K562 (cell line): ENCODE results near the gene SMARCA1. TPM values are rescaled to one million over a fixed set of nuclear protein-coding genes. Genes with fewer than 3 reads are reported as not detected.

ENCODE experiments used
- ATAC-seq: fragments of 200-7000 bp; cut with Tn5 transposase; 3 replicates; pipeline ENCODE4 v1.9.1; 2020; ENCODE audit warnings: moderate library complexity
- BruUV-seq: library from RNA; stranded (reverse); fragments of 400-500 nt; replicated peaks from 2 replicates; lab custom pipeline; 2021; lab: Mats Ljungman, UMichigan
- CTCF ChIA-PET: fragments of 300-600 bp; formaldehyde crosslinking; extraction: SDS; loops from one replicate; lab custom pipeline; 2021; ENCODE audit warnings: low intra/inter-chr PET ratio; lab: Yijun Ruan, JAX
- POLR2A ChIA-PET: fragments of 300-600, 350-650 bp; sonication (Branson Sonifier 250); formaldehyde crosslinking; extraction: SDS; loops from one replicate; lab custom pipeline; 2021; ENCODE audit warnings: antibody characterized with exemption, inconsistent platforms; lab: Yijun Ruan, JAX
- DNase-seq, 4 experiments: peaks; one replicate each; pipeline versions ENCODE4 v3.0.0 to v3.0.0-alpha.2; 2011 to 2018; ENCODE audit warnings: low spot score in 3 of 4, mixed read lengths in 3 of 4; ENCODE audit errors: extremely low read depth in 1 of 4
- FAIRE-seq: peaks from 2 replicates; lab custom pipeline; 2011; peaks lifted over from hg19 to GRCh38; lab: Jason Lieb, UNC
- H2AFZ ChIP-seq: 2 replicates; pipeline ENCODE4 v1.6.0; 2011; ENCODE audit warnings: low read depth, low read length, control low read depth, inconsistent platforms
- H3K27ac ChIP-seq: fragments of 200-600 bp; 3 replicates; pipeline ENCODE4 v1.8.0; 2011; ENCODE audit warnings: low read depth, mild to moderate bottlenecking, control low read depth, inconsistent platforms, low read length, moderate library complexity, mixed read lengths; ENCODE audit errors: extremely low read depth
- H3K27me3 ChIP-seq, 2 experiments: fragments of 300-600 bp in 1 of 2; 2 replicates in 1 of 2; 3 replicates in 1 of 2; pipeline versions ENCODE4 v1.6.0 to v1.8.0; 2011; ENCODE audit warnings: inconsistent platforms in 2 of 2, low read length in 2 of 2, mild to moderate bottlenecking in 1 of 2, mixed read lengths in 1 of 2, moderate library complexity in 1 of 2; ENCODE audit not compliant: control insufficient read depth in 2 of 2, insufficient read depth in 2 of 2
- H3K36me3 ChIP-seq: fragments of 300-600 bp; 3 replicates; pipeline ENCODE4 v1.8.0; 2011; ENCODE audit warnings: mild to moderate bottlenecking, low read length, inconsistent platforms; ENCODE audit not compliant: control insufficient read depth, insufficient read depth
- H3K4me1 ChIP-seq, 2 experiments: fragments of 200-600 bp in 1 of 2; replicated peaks in 1 of 2; 2 replicates in 1 of 2; 3 replicates in 1 of 2; pipeline versions ENCODE4 v1.5.1 to v1.8.0; 2011; ENCODE audit warnings: inconsistent platforms in 2 of 2, low read length in 2 of 2, mild to moderate bottlenecking in 1 of 2, mixed read lengths in 1 of 2, moderate library complexity in 1 of 2; ENCODE audit not compliant: control insufficient read depth in 2 of 2, insufficient read depth in 2 of 2
- H3K4me2 ChIP-seq: 2 replicates; pipeline ENCODE4 v1.6.1; 2011; ENCODE audit warnings: low read length, control low read depth, inconsistent platforms, mixed read lengths; ENCODE audit not compliant: insufficient read depth
- H3K4me3 ChIP-seq: fragments of 200-600 bp; sonication (generic), shearing (Covaris generic); 2 replicates; pipeline ENCODE4 v1.5.1; 2016; ENCODE audit warnings: control low read depth, inconsistent platforms
- H3K79me2 ChIP-seq: fragments of 200-600 bp; 3 replicates; pipeline ENCODE4 v1.8.0; 2011; ENCODE audit warnings: low read length, inconsistent platforms; ENCODE audit not compliant: control insufficient read depth, insufficient read depth
- H3K9ac ChIP-seq, 2 experiments: 2 replicates each; pipeline versions ENCODE4 v1.6.0 to v1.6.1; 2011; ENCODE audit warnings: low read depth in 2 of 2, low read length in 2 of 2, control low read depth in 1 of 2, inconsistent platforms in 1 of 2, mild to moderate bottlenecking in 1 of 2, mixed read lengths in 1 of 2; ENCODE audit not compliant: insufficient read depth in 1 of 2
- H3K9me1 ChIP-seq: one replicate; pipeline ENCODE4 v1.6.0; 2011; ENCODE audit warnings: inconsistent platforms, mild to moderate bottlenecking, low read length, moderate library complexity; ENCODE audit not compliant: control insufficient read depth, insufficient read depth
- H3K9me3 ChIP-seq: replicated peaks from 2 replicates; pipeline ENCODE4 v1.5.1; 2011; ENCODE audit warnings: low read depth, low read length, inconsistent platforms; ENCODE audit not compliant: control insufficient read depth, insufficient read depth
- H4K20me1 ChIP-seq: replicated peaks from 2 replicates; pipeline ENCODE4 v1.6.1; 2011; ENCODE audit warnings: low read length, inconsistent platforms, mixed read lengths; ENCODE audit not compliant: control insufficient read depth, insufficient read depth
- BCL6 ChIP-seq: fragments of 250-450 bp; sonication (Bioruptor Pico); IDR thresholded peaks from 2 replicates; pipeline ENCODE4 v1.4.0; 2020
- E2F1 ChIP-seq: sonication (generic); formaldehyde crosslinking; IDR thresholded peaks from 2 replicates; pipeline ENCODE4 v1.8.1; 2023; ENCODE audit warnings: mild to moderate bottlenecking, missing genetic modification reagents, moderate library complexity
- HNRNPK ChIP-seq: fragments of 200-400 bp; formaldehyde crosslinking; IDR thresholded peaks from one replicate; pipeline ENCODE4 v1.6.1; 2018; ENCODE audit warnings: mild to moderate bottlenecking, low read depth, low read length; ENCODE audit not compliant: poor library complexity, severe bottlenecking
- ILK ChIP-seq: fragments of 450-650 bp; IDR thresholded peaks from 2 replicates; pipeline ENCODE4 v1.6.1; 2016; ENCODE audit warnings: missing genetic modification characterization, low read depth, mild to moderate bottlenecking, missing compliant biosample characterization, moderate library complexity, borderline replicate concordance
- KDM2B ChIP-seq: fragments of 250-450 bp; sonication (Bioruptor Pico); IDR thresholded peaks from 2 replicates; pipeline ENCODE4 v1.8.0; 2021; ENCODE audit warnings: mild to moderate bottlenecking, moderate library complexity
- MED1 ChIP-seq: sonication (generic); formaldehyde crosslinking; IDR thresholded peaks from 2 replicates; pipeline ENCODE4 v1.8.1; 2023; ENCODE audit warnings: missing genetic modification reagents, borderline replicate concordance
- NFIC ChIP-seq: fragments of 450-650 bp; IDR thresholded peaks from 2 replicates; pipeline ENCODE4 v1.6.1; 2017; ENCODE audit warnings: mild to moderate bottlenecking, inconsistent platforms
- PPARD ChIP-seq: fragments of 250-450 bp; sonication (Bioruptor Pico); IDR thresholded peaks from 2 replicates; pipeline ENCODE4 v1.8.0; 2022; ENCODE audit warnings: inconsistent platforms, mild to moderate bottlenecking, moderate library complexity
- RFX5 ChIP-seq: IDR thresholded peaks from 2 replicates; pipeline ENCODE4 v1.6.1; 2011; ENCODE audit warnings: low read depth, mild to moderate bottlenecking, improper control_type of control experiment, low read length
- SAFB2 ChIP-seq: fragments of 200-400 bp; formaldehyde crosslinking; IDR thresholded peaks from 2 replicates; pipeline ENCODE4 v1.6.1; 2018; ENCODE audit warnings: borderline replicate concordance, low read length, low read depth, moderate library complexity; ENCODE audit not compliant: severe bottlenecking
- SIRT6 ChIP-seq: IDR thresholded peaks from one replicate; pipeline ENCODE4 v1.6.1; 2012; ENCODE audit warnings: low read depth, mild to moderate bottlenecking, control low read depth, inconsistent platforms, low read length, moderate library complexity
- TBL1XR1 ChIP-seq, 2 experiments: IDR thresholded peaks; 2 replicates each; pipeline ENCODE4 v1.6.1; 2012; ENCODE audit warnings: improper control_type of control experiment in 2 of 2, low read length in 2 of 2, mild to moderate bottlenecking in 1 of 2
- TEAD1 ChIP-seq, 2 experiments: fragments of 450-650 bp in 1 of 2; sonication (generic) in 1 of 2; formaldehyde crosslinking; IDR thresholded peaks; 2 replicates each; pipeline versions ENCODE4 v1.4.0 to v1.8.0; 2020 to 2022; ENCODE audit warnings: mild to moderate bottlenecking in 2 of 2, missing genetic modification reagents in 1 of 2
- XRCC3 ChIP-seq: fragments of 450-650 bp; IDR thresholded peaks from 2 replicates; pipeline ENCODE4 v1.6.1; 2017; ENCODE audit warnings: mild to moderate bottlenecking, moderate library complexity
- ZBTB33 ChIP-seq: sonication (generic); formaldehyde crosslinking; IDR thresholded peaks from 2 replicates; pipeline ENCODE4 v1.8.1; 2023; ENCODE audit warnings: mild to moderate bottlenecking, missing genetic modification reagents
- ZBTB43 ChIP-seq: sonication (generic); formaldehyde crosslinking; IDR thresholded peaks from 2 replicates; pipeline ENCODE4 v1.8.0; 2023; ENCODE audit warnings: mild to moderate bottlenecking, missing genetic modification reagents
- WGBS: fragments of 100-300 bp; shearing (Covaris generic); methylation state at CpG from one replicate; pipeline ENCODE4 v1.1.6; 2016; ENCODE audit warnings: low coverage, mixed read lengths; ENCODE audit not compliant: insufficient coverage; ENCODE audit errors: missing lambda C conversion rate; 5-methylcytosine and 5-hydroxymethylcytosine counted together
- in situ Hi-C: fragments of 300-500 bp; cut with MboI; formaldehyde crosslinking; loops from 4 replicates; pipeline ENCODE4 v1.15.0; 2018; ENCODE audit warnings: inconsistent platforms, mixed read lengths
- intact Hi-C: fragments of 100-400 bp; cut with micrococcal nuclease; formaldehyde crosslinking; loops from 2 replicates; pipeline ENCODE4 v1.14.2; 2022
- polyA plus RNA-seq, 8 experiments: library from polyadenylated mRNA; depleted of rRNA in 4 of 8; stranded (reverse) in 5 of 8; unstranded in 3 of 8; fragments of >200 nt; fragmentation: Nextera tagmentation in 2 of 8; fragmentation: Illumina TruSeq in 1 of 8; extraction: Ambion mirVana in 2 of 8; extraction: Trizol in 1 of 8; gene quantifications; 2 replicates each; pipeline versions ENCODE4 v1.2.1 to v1.2.3, GENCODE V29; 2011 to 2014; ENCODE audit warnings: inconsistent platforms in 1 of 8, missing spikeins in 1 of 8
- total RNA-seq, 7 experiments: library from RNA; depleted of rRNA in 6 of 7; stranded (reverse); fragments of >200 nt in 6 of 7; fragmentation: Illumina TruSeq in 2 of 7; extraction: Trizol in 2 of 7; gene quantifications; 2 replicates each; pipeline versions ENCODE4 v1.2.1 to v1.2.3, GENCODE V29; 2011 to 2021; ENCODE audit warnings: low replicate concordance in 1 of 7
- TF ChIP-seq, protein P1 (sequence below): sonication (generic); formaldehyde crosslinking; IDR thresholded peaks from 2 replicates; pipeline ENCODE4 v1.8.0; 2022; ENCODE audit warnings: missing genetic modification reagents, mild to moderate bottlenecking, moderate library complexity, borderline replicate concordance
- TF ChIP-seq, protein P2 (sequence below): fragments of 250-450 bp; sonication (Bioruptor Pico); IDR thresholded peaks from 2 replicates; pipeline ENCODE4 v1.6.1; 2021; ENCODE audit warnings: mild to moderate bottlenecking

SMARCA1 gene
- total and polyA plus RNA-seq, 9 of the 15 experiments (the other 6 are each of a cell fraction or from before 2014, with no cell fraction given), result 0.42 to 3.0 (median 2.0) TPM

GRCh38 chrX:129544780-129545179, 21.5 kb upstream of the SMARCA1 start:
- Histone ChIP-seq H2AFZ (no peak overlapping the region), H3K27me3 (no peaks in the 10 kb centered on the region), H3K36me3 (peaks cover 41% of the 10 kb centered on the region), H3K9ac (no peak overlapping the region), H3K27ac (no peak overlapping the region), H3K9me3 (no peaks in the 10 kb centered on the region), H3K9me1 (no peaks in the 10 kb centered on the region), H3K4me3 (no peak overlapping the region), H3K79me2 (peaks cover 12% of the 10 kb centered on the region), H4K20me1 (no peaks in the 10 kb centered on the region), H3K4me2 (no peak overlapping the region), H3K4me1 (peaks cover 0 to 7% of the 10 kb centered on the region in 2 experiments; a peak in 2 of 5 replicates)
- ATAC-seq, result no peak
- no peak for DNase-seq
- ChIA-PET CTCF (no interaction called here), POLR2A (no interaction called here)
- intact Hi-C loops (no loop called here), in situ Hi-C loops (no loop called here)
- BruUV-seq, result no TSS peak
- no peak for FAIRE-seq
- WGBS, result 84% methylated on average over 2 of the region's 2 CpGs
- TF ChIP-seq TEAD1 (CRISPR knock-in tag; IDR thresholded peaks at IDR 0.05) (no peak), RFX5 (no peak), MED1 (no peak), SIRT6 (no peak), BCL6 (no peak), ZBTB33 (no peak), TBL1XR1 (IDR thresholded peaks at IDR 0.05; ENCODE audit: low read length in 2 of 2) (no peak), XRCC3 (no peak), ZBTB43 (CRISPR knock-in tag) (no peak), KDM2B (CRISPR knock-in tag) (no peak), E2F1 (CRISPR knock-in tag) (no peak), PPARD (no peak), NFIC (no peak), SAFB2 (no peak), ILK (tag) (no peak), HNRNPK (no peak)
- TF ChIP-seq, protein P1, sequence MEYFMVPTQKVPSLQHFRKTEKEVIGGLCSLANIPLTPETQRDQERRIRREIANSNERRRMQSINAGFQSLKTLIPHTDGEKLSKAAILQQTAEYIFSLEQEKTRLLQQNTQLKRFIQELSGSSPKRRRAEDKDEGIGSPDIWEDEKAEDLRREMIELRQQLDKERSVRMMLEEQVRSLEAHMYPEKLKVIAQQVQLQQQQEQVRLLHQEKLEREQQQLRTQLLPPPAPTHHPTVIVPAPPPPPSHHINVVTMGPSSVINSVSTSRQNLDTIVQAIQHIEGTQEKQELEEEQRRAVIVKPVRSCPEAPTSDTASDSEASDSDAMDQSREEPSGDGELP (CRISPR knock-in tag), result no peak
- TF ChIP-seq, protein P2, sequence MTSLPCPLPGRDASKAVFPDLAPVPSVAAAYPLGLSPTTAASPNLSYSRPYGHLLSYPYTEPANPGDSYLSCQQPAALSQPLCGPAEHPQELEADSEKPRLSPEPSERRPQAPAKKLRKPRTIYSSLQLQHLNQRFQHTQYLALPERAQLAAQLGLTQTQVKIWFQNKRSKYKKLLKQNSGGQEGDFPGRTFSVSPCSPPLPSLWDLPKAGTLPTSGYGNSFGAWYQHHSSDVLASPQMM (CRISPR knock-in tag), result no peak
